Stimulated activated CD8-positive, alpha-beta memory T cell treated with anti-CD3 and anti-CD28 coated beads, Interleukin-7, amount 100 ng/mL, for 24 hours (primary cell): ENCODE measurements around the gene TGFBR3L.
A peak's percentile ranks its signal among the peaks of the same experiment; 100 is the strongest.
"Not testable (repeated sequence)": the region's sequence is repeated elsewhere in the genome, so short reads cannot be mapped to it uniquely, and the experiment has no call there.

Experiments used
- DNase-seq: peaks from one replicate; pipeline ENCODE4 v3.0.0-alpha.2; 2020; ENCODE audit warnings: low read depth

Gene TGFBR3L

DNA sequence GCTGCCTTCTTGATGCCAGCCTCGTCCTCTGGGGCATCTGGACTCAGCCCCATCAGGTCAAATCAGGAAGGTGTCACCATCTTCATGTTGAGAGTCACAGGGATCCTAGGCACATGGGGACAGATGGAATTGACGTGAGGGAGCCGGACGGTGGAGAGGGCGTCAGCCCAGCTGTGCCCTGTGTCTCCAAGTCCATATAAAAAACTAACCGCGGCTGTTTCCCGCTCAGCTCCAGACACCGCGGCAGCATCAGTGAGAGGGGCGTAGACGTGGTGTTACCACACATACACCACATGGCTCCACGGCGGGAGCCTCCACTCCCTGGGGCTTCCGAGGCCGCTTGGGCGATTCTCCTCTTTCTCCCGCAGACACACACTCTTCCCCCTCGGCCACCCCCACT lies 34.8 kb upstream of the TGFBR3L start:
- DNase-seq = no peak

DNA sequence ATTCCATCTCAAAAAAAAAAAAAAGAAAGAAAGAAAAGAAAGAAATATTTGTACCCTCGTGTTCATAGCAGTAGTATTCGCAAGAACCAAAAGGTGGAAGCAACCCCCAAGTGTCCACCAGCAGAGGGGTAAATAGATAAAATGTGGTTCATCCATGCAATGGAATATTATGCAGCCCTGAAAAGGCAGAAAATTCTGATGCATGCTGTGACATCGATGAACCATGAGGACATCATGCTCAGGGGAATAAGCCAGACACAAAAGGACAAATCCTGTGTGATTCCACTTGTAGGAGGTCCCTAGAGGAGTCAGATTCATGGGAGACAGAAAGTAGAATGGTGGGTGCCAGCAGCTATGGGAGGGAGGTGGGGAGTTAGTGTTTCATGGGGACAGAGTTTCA lies 32.7 kb upstream of the TGFBR3L start:
- DNase-seq = no peak

DNA sequence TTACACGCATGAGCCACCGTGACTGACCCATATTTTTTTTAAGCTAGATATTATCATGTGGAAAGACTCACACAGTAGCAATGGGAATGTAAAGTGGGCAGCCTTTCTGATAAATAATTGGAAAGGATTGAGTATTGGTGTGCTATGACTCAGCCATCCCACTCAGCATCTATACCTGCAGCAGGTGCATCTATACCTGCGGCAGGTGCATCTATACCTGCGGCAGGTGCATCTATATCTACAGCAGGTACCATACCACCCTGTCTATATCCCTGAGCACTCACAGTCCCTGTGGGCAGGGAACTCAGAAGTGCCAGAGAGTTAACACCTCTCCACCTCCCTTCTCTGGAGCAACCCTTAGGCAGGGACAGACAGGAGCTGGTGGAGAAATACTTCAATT lies 31.5 kb upstream of the TGFBR3L start:
- no peak for DNase-seq

DNA sequence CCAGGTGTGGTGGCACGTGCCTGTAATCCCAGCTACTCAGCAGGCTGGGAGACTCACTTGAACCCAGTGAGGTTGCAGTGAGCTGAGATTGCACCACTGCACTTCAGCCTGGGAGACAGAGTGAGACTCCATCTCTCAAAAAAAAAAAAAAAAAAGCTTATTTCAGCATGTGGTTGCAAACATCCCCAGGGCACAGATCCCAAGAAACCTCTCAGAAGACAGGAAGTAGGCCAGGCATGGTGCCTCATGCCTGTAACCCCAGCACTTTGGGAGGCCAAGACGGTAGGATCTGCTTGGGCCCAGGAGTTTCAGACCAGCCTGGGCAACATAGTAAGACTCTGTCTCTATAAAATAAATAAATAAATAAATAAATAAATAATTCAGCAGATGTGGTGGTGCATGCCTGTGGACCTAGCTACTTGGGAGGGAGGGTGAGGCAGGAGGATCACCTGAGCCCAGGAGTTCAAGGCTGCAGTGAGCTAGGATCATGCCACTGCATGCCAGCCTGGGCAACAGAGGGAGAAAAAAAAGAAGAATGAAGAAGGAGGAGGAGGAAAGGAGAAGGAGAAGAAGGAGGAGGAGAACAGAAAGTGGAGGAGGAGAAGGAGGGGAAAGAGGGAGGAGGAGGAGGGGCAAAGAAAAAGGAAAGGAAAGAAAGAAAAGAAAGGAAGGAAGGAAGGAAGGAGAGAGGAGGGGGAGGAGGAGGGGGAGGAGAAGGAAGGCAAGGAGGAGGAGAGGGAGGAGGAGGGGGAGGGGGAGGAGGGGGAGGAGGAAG lies 30.6 kb upstream of the TGFBR3L start:
- DNase-seq = no peak

DNA sequence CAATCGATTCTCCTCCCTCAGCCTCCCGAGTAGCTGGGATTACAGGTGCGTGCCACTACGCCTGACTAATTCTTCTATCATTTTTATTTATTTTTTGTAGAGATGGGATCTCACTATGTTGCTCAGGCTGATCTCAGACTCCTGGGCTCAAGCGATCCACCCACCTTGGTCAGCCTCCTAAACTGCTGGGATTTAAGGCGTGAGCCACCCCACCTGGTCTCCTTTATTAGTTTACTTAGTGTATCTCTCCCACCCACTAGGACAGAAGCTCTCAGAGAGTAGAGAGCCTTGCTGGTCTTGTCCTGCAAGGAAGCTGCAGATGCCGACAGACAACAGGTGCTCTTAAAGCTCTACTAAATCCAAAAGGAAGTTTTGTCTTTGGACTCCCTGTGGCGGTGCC lies 28.8 kb upstream of the TGFBR3L start:
- DNase-seq = no peak

DNA sequence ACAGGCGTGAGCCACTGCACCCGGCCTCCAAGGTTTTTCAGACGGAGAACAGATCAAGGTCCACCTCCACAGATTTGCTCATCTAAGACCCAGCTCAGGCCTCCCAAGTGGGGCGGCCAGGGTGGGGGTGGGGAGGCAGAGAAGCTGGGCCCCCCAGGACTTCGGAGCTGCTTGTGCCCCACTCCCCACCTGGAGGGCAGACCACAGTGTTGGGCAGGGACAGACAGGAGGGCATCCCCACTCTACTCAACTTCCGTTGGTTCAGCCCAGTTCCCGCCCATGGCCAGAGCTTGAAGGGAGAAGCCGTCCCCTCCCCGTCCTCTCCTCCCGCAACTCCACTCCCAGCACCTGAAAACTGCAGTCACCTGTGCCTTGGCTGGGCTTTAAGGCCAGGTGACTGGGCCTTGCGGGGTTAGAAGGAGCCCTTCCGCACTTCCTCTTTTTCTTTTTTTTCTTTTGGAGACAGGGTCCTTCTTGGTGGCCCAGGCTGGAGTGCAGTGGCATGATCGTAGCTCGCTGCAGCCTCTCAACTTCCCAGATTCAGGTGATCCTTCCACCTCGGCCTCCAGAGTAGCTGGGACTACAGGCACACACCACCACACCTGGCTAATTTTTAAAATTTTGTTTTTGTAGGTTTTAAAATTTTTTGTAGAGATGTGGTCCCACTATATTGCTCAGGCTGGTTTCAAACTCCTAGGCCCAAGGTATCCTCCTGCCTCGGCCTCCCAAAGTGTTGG lies 27.1 kb upstream of the TGFBR3L start:
- DNase-seq = no peak

DNA sequence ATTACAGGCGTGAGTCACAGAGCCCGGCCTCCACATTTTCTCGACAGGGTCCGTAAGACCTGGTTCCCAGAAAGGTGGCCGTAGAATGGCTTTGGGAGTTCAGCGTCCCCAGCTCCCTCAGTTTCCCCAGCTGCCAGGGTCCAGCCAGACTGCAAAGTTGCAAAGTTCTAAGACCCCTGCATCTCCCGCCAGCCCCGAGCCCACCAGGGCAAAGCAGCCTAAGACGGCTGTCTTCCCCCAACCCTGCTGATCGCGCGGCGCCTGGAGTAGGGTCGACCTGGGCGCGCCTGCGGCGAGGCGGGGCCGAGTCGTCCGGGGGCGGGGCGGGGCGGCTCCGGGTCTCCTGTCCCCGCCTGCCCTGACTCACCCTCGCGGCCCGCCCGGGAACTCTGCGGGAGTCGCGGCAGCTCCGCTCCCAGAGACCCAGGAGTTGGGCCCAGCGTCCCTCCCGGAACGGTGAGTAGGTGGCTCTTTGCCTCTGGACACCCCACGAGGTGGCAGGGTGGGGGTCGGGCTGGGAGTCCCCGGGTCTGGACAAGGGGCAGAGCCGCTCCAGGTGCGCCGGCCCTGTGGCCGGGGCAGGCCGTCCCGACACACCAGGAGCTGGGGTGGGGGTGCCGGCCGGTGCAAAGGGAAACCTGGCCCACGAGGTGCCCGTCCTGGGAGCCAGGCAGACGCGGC lies 26.3 kb upstream of the TGFBR3L start, which contains the start of gene LRRC8E:
LRRC8E (plus strand) TSS at position 366 of the 681 bp plus-strand sequence. CDS start 7,094 bp downstream, outside the sequence.
- DNase-seq = peak; percentile 18

DNA sequence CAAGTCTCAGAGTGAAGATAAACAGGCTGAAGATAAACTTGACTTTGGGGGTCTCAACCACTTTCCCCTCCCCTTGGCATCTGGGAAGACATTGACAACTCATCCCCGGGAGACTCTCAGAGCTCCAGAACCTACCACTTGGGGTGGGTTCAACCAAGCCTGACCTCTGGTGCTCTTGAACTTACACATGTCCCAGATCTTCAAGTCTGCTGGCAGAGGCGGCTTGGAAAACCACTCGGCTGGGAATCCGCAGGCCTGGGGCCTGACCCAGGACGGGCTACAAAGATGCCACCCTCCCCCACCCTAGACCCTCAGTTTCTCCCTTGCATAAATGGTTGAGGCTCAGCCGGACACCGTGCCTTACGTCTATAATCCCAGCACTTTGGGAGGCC lies 25.8 kb upstream of the TGFBR3L start:
- DNase-seq = no peak

DNA sequence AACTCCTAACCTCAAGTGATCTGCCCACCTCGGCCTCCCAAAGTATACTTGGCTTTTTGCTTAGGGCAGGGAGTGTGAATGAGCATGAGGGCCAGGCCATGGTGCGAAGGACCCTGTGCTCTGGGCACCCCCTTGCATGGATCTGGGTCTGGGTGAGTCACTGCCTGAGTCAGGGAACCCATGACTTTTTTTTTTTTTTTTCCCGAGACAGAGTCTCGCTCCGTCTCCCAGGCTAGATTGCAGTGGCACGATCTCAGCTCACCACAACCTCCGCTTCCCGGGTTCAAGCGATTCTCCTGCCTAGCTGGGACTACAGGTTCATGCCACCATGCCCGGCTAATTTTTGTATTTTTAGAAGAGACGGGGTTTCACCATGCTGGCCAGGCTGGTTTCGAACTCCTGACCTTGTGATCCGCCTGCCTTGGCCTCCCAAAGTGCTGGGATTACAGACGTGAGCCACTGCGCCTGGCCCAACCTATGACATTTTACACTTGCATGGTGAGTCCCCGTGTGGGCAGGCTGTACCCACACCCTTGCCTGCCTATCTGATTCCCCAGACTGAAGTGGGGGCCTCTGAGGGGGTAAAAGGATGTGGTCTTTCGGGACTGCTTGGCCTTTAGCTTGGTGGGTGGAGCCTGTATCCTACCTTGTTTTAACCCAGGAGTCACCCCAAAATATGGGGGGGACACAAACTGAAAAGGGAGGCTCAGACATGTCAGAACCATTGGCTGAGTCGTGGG lies 21.1 kb upstream of the TGFBR3L start:
- not testable (repeated sequence) for DNase-seq

DNA sequence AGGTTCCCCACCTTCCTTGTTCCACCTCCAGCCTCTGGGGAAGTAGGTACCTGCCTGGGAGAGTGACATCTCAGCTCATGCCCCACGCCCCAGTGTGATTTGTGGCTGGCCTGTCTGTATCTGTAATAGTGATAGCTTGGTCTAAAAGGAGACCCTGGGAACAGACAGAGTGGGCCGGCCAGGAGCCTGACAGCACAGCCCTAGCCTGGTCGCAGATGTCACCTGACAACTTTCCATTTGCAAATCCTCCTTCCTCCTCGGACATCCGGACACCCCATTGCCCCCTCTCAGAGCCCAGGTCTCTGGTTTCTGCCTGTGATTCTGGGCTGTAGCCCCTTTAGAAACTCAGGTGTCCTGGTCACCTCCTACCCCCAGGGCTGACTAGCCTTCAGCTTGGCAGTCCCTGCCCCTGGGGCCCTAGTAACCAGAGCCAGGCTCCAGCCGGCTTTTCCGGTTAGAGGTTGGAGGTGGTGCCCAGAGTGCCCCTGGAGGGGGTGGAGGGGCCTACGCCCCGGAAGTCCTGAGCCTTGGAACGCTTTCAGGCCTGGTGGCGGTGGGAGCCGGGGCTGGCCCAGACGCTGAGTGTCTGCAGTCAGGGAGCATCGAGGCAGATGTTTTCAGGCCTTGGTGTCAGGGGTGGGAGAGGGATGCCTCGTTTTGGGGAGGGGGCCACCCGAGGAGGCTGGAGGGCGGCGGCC lies 19.9 kb upstream of the TGFBR3L start:
- DNase-seq = no peak

DNA sequence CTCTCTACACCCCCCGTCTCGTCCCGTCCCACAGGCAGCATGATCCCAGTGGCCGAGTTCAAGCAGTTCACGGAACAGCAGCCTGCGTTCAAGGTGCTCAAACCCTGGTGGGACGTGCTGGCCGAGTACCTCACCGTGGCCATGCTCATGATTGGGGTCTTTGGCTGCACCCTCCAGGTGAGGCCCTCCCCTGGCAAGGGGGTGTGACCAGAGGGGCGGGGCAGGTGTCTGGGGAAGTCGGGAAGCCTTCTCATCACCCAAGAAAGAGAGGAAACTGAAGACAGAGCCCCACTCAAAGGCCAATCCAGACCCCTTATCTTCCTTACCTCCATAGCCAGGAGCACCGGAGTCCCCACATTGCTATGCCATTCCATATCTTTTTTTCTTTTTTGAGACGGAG lies 19.1 kb upstream of the TGFBR3L start:
- no peak for DNase-seq

DNA sequence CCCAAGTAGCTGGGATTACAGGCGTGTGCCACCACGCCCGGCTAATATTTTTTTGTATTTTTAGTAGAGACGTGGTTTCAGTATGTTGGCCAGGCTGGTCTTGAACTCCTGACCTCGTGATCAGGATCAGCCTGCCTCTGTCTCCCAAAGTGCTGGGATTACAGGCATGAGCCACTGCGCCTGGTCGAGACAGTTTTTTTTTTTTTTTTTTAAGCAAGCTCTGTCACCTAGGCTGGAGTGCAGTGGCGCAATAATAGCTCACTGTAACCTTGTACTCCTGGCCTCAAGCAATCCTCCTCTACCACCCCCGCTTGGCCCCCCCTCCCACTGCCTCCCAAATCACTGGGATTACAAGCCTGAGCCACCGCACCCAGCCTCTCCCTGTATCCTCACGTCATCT lies 17.3 kb upstream of the TGFBR3L start:
- no peak for DNase-seq

DNA sequence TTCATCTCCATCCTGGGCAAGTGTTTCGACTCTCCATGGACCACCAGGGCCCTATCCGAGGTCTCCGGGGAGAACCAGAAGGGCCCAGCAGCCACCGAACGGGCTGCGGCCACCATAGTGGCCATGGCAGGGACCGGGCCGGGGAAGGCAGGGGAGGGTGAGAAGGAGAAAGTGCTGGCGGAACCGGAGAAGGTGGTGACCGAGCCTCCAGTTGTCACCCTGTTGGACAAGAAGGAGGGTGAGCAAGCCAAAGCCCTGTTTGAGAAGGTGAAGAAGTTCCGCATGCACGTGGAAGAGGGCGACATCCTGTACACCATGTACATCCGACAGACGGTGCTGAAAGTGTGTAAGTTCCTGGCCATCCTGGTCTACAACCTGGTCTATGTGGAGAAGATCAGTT lies 15.7 kb upstream of the TGFBR3L start:
- no peak for DNase-seq

DNA sequence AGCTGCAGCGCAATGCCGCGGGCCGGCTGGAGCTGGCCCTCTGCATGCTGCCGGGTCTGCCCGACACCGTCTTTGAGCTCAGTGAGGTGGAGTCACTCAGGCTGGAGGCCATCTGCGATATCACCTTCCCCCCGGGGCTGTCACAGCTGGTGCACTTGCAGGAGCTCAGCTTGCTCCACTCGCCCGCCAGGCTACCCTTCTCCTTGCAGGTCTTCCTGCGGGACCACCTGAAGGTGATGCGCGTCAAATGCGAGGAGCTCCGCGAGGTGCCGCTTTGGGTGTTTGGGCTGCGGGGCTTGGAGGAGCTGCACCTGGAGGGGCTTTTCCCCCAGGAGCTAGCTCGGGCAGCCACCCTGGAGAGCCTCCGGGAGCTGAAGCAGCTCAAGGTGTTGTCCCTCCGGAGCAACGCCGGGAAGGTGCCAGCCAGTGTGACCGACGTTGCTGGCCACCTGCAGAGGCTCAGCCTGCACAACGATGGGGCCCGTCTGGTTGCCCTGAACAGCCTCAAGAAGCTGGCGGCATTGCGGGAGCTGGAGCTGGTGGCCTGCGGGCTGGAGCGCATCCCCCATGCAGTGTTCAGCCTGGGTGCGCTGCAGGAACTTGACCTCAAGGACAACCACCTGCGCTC lies 14.8 kb upstream of the TGFBR3L start:
- no peak for DNase-seq

DNA sequence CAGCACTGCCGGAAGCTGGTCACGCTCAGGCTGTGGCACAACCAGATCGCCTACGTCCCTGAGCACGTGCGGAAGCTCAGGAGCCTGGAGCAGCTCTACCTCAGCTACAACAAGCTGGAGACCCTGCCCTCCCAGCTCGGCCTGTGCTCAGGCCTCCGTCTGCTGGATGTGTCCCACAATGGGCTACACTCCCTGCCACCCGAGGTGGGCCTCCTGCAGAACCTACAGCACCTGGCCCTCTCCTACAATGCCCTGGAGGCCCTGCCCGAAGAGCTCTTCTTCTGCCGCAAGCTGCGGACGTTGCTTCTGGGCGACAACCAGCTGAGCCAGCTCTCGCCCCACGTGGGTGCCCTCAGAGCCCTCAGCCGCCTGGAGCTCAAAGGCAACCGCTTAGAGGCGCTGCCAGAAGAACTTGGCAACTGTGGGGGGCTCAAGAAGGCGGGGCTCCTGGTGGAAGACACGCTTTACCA lies 14.2 kb upstream of the TGFBR3L start:
- DNase-seq = no peak

DNA sequence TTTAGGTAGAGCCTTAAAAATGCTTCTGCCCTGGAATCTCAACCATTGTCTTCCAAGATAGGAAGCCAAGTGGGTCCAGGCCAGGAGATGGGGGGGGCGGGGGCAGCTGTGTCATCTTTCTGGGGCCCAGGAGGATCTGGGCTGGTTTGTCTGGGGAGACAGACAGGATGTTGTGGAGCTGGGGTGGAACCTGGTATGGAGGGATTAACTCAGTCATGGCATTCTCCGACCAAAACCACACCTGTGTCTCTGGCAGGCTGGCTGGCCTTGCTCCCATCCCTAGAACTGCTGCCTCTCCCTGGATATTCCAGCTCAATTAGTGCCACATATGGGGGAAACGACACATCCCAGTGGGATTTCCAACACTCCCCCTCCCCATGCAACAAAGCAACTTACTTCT lies 13.7 kb upstream of the TGFBR3L start:
- no peak for DNase-seq

DNA sequence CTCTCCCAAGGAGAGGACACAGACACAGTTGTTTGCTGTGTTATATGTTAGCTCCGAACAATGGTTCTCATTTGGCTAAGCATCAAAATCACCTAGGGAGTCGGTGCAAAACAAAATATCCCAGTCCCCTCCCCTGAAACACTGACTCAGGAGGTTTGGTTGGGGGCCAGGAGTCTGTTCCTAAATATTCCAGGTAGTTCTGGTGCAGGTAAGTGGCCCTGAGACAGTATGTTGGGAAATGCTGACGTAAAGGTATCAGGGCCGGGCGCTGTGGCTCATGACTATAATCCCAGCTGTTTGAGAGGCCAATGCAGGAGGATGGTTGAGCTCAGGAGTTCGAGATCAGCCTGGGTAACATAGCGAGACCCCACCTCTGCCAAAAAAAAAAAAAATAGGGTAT lies 13.3 kb upstream of the TGFBR3L start:
- DNase-seq = no peak

DNA sequence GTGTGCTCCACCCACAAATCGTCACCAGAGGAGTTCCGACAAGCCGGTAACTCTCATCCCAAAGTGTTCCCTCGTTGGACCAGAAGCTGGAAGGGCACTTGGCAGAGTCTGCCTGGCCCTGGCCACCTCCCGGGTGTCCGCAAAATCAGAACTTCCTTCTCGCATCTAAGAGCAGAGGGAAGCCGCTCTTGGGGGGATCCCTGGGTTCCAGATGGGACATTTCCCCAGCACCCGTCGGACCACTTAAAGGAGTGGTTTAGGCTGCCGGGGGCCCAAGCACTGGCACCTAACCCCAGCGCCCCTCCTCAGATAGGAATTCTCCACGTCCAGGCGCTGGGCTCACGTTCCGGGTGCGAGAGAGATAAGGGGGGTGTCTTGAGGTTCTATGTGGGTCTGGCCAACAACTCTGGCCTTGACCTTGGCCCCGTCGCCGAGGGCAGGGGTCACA lies 11.8 kb upstream of the TGFBR3L start:
- no peak for DNase-seq

DNA sequence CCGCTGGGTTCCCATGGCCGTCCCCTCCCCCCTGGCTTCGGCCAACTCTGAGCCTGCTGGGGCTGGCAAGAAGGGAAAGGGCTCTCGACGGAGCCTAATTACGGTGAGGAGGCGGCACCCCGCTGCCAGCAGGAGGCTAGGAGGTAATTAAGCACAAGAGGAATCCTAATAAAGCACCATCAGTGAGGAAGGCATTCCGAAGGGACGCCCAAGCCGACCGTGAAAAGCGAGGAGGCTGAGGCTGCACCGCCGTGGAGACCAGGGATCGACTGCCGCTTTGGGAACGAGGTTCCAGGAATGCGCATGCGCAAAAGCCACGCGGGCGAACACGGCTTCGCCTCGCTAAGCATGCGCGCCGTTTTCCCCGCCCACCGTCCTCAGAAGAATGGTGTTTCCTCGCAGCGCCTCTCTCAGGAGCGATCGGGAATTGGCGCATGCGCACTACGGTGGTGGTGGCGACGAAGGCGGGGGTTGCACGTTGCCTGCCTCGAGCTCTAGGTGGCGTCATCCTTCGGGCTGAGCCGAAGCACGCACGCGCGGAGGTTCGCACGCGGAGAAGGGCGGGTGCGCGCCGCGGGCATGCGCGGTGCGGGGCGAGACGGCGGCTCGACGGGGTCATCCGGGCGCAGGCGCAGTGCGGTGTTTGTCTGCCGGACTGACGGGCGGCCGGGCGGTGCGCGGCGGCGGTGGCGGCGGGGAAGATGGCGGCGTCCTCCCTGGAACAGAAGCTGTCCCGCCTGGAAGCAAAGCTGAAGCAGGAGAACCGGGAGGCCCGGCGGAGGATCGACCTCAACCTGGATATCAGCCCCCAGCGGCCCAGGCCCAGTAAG lies 11.2 kb upstream of the TGFBR3L start, which contains the start of gene MAP2K7:
MAP2K7 (plus strand) TSS at position 634 of the 830 bp plus-strand sequence; CDS start at position 702, 68 bp downstream.
- DNase-seq = peak; percentile 100
